Stimulated activated CD8-positive, alpha-beta memory T cell treated with anti-CD3 and anti-CD28 coated beads, Interleukin-2, amount 100 ng/mL, for 1 hour (primary cell): Measurements from ENCODE around the gene KIF13A.
"Not testable (repeated sequence)": the region's sequence is repeated elsewhere in the genome, so short reads cannot be mapped to it uniquely, and the experiment has no call there.

Experiments used
- DNase-seq, 2 donors: peaks; one replicate each; pipeline ENCODE4 v3.0.0-alpha.2; 2020; ENCODE audit warnings: low read depth in 2 of 2

KIF13A gene

GRCh38 chr6:17987447-17987696, at the start of gene KIF13A:
Gene KIF13A (minus strand): TSS chr6:17987635. CDS start chr6:17987463, 172 bp downstream.
- no peak for DNase-seq

GRCh38 chr6:18036781-18037180, 49.3 kb upstream of the KIF13A start:
- no peak for DNase-seq

GRCh38 chr6:18035330-18035854, 48.0 kb upstream of the KIF13A start:
- DNase-seq = no peak

GRCh38 chr6:18034798-18035202, 47.4 kb upstream of the KIF13A start:
- DNase-seq = no peak

- no peak for DNase-seq
These were observed 44.3 kb upstream of the KIF13A start for GRCh38 chr6:18031680-18032256.

- no peak for DNase-seq
These were observed 43.8 kb upstream of the KIF13A start for GRCh38 chr6:18031189-18031588.

GRCh38 chr6:18028332-18028731, 40.9 kb upstream of the KIF13A start:
- DNase-seq = no peak

GRCh38 chr6:18025596-18025995, 38.2 kb upstream of the KIF13A start:
- DNase-seq = no peak

- no peak for DNase-seq
These were observed 37.4 kb upstream of the KIF13A start for GRCh38 chr6:18024876-18025275.

GRCh38 chr6:18023891-18024290, 36.5 kb upstream of the KIF13A start:
- DNase-seq = no peak

- DNase-seq = no peak
These were observed 35.2 kb upstream of the KIF13A start for GRCh38 chr6:18022398-18023231.

- DNase-seq = no peak
These were observed 33.9 kb upstream of the KIF13A start for GRCh38 chr6:18021166-18021850.

GRCh38 chr6:18020545-18020944, 33.1 kb upstream of the KIF13A start:
- DNase-seq = not testable (repeated sequence)

GRCh38 chr6:18019539-18020534, 32.4 kb upstream of the KIF13A start:
- DNase-seq = no peak

- DNase-seq = not testable (repeated sequence)
These were observed 31.7 kb upstream of the KIF13A start for GRCh38 chr6:18019133-18019532.

GRCh38 chr6:18016698-18017097, 29.3 kb upstream of the KIF13A start:
- DNase-seq = no peak

- DNase-seq = no peak
These were observed 28.7 kb upstream of the KIF13A start for GRCh38 chr6:18016133-18016532.

- no peak for DNase-seq
These were observed 23.9 kb upstream of the KIF13A start for GRCh38 chr6:18011287-18011686.

- not testable (repeated sequence) for DNase-seq
These were observed 23.1 kb upstream of the KIF13A start for GRCh38 chr6:18010540-18010939.

GRCh38 chr6:18004256-18004985, 17.0 kb upstream of the KIF13A start:
- no peak for DNase-seq

GRCh38 chr6:17999425-17999824, 12.0 kb upstream of the KIF13A start:
- no peak for DNase-seq
